HG02759 (cell line): Measurements from ENCODE around the gene C3orf20.
"Not testable (repeated sequence)": the region's sequence is repeated elsewhere in the genome, so short reads cannot be mapped to it uniquely, and the experiment has no call there.

ENCODE experiments used
- ATAC-seq: cut with Tn5 transposase; IDR thresholded peaks from one replicate; pipeline ENCODE4 v1.9.1; 2021; ENCODE audit warnings: mild to moderate bottlenecking, moderate library complexity; ENCODE audit not compliant: unreplicated experiment

The C3orf20 gene

DNA sequence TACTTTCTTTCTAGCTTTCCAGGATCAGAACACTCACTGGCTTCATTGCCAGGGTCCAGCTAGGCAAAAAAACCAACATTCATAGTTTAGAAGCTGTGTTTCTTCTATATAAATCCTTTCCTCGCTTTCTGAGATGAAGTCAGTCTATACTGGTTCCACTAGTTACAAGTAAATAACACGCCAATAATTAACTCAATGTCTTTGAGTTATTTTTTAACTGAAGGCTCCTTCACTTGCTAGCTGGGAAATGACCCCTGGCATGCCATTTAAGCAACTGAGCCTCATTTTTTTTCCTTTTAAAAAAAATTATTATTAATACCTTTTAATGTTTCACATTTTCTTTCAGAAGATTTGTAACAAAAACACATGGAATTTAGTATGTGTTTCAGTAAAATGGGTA lies 25.5 kb upstream of the C3orf20 start:
- ATAC-seq: no peak

DNA sequence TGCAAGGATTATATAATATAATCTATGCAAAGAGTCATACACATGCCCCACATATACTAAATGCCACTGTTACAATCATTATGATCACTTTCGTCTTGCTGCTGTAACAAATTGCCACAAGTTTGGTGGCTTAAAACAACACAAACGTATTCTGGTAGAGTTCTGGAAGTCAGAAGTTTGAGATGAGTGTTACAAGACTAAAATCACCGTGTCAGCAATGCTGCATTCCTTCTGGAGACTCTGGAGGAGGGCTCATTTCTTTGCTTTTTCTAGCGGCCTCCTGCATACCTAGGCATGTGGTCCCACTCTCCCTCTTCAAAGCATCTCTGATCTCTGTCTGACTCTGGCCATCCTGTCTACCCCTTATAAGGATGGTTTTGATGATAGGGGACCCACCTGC lies 24.7 kb upstream of the C3orf20 start:
- no peak for ATAC-seq

DNA sequence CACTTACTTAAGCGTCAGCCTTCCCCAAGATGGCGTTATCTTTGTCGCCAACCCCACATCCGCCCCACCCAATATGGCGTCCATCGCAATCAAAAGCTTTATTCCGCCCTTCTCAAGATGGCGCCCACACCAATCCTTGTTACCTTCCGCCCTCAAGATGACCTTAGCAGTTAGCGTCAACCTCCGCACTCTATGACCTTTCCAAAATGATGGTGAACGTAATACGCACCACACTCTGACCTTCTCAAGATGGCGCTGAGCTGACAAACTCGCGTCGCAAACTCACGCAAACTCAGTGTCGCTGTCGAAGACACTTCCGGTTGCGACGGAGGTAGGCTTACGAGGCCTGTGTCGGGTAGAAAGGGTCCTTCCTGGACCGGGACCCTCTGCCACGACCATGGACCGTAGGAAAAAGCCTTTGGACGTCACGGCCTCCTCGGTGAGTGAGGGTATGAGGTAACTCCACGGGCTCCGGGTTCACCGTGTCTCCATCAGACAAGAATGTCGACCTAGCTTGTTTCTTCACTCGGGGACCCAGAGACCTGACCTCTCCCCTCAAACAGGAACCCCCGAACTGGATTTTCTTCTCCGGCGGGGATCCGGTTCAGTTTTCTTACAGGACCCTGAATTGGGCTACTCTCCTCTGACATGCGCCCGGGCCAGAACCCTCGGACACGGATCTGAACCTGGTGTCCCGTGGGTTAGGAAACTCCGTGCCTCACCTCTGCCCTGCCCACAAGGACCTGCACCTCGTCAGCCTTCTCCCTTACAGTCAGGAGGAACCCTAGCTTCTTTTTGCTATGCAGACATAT lies 23.3 kb upstream of the C3orf20 start, which contains the start of gene CCDC174:
CCDC174 (plus strand) TSS at position 323 of the 812 bp plus-strand sequence; CDS start at position 398, 75 bp downstream.
- ATAC-seq: peak; percentile 98

DNA sequence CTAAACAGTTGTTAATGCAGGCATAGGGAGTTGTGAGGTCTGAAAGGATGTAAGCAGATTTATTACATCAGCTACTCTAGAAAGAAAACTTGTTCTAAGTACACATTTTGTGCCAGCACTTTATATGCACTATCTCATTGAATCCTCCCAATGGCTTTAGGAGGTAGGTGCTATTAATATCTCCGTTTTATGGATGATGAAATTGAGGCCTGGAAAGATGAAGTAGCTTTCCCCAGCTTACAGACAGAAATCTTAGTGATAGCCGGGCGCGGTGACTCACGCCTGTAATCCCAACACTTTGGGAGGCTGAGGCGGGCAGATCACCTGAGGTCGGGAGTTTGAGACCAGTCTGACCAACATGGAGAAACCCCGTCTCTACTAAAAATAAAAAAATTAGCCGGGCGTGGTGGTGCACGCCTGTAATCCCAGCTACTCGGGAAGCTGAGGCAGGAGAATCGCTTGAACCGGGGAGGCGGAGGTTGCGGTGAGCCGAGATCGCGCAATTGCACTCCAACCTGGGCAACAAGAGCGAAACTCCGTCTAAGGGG lies 22.5 kb upstream of the C3orf20 start:
- ATAC-seq: not testable (repeated sequence)

DNA sequence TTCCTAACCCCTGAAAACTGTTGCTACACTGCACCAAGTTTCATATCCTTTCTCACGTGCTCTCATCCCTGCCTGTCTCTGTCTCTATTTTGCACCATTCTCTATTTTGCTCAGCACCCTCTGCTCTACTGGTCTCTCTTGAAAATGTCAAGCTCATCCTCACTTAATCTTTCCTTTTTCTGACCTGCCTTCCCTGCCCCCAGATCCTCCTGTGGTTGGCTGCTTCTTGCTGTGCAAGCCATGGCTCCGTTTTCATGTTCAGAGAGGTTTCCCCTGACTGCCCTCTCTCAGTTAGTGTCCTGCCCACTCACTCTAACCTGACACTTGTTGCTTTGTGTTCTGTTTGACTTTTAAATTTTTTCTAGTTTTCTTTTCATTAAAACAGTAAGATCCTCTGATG lies 17.4 kb upstream of the C3orf20 start:
- ATAC-seq: no peak

DNA sequence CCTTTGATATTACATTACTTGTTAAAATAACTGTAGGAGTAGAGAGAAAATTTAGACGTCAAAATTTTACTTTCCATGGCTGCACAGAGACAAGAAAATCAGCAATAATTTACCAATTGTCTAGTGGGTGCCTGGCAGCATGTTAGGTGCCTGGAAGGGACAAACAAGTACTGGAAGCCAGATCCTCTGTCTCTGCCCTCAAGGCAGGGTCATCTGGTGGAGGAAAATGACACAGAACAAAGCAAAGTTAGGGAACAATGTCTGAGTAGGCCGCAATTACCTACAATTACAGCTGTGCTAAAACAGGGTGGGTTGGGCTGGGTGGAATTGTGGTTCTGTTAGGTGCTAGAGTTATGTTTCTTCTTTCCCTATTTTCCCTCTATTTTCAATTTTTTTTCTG lies 16.0 kb upstream of the C3orf20 start:
- ATAC-seq: no peak

DNA sequence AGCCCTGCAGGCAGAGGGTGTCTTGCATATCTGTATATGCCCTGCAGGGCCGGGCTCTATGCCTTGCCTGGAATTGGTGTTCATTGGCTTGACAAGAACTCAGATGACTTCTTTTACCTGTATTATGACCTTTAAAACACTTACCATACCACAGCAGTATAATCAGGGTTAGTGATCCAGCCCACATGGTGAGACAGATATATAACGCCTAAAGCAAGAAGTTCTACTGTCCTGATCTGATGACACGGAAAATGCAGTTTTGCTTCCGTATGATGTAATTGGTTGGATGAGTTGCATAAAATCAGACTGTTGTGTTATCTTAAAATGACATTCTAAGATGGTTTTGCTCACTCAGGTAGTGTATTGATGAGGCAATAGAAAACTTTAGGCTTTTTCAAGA lies 14.0 kb upstream of the C3orf20 start:
- ATAC-seq: no peak

DNA sequence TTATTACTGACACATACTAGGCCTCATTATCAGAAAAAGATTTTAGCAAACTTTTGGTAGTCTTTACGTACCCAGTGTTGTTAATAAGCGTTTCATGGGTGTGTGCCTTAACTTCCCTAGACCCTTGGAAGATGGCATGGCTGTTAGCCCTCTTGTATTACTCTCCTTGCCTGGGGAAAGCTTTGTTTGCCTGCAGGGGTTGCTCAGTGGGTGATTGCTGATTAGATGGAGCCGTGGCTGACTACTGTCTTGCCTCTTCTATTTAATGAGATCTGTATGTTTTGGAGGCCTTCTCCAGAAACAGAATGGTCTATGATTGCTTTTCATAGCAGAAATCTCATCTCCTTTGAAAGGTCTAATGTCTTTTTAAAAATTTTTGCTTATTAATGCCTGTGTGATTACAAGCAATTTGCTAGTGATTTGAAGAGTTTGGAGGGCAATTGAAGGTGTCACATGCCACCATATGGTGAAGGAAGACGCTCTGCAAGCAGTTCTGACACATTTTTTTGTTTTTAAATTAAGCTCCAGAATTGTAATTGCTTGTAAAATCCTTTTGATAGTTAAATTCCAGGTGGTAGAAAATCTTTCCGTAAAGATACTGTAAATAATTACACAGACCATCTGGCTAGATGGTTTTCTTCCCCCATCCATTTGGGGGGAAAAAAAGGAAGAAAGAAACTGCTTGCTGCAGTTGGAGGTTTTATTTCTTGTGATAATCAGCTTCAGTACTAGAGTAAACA lies 11.4 kb upstream of the C3orf20 start:
- ATAC-seq: no peak

DNA sequence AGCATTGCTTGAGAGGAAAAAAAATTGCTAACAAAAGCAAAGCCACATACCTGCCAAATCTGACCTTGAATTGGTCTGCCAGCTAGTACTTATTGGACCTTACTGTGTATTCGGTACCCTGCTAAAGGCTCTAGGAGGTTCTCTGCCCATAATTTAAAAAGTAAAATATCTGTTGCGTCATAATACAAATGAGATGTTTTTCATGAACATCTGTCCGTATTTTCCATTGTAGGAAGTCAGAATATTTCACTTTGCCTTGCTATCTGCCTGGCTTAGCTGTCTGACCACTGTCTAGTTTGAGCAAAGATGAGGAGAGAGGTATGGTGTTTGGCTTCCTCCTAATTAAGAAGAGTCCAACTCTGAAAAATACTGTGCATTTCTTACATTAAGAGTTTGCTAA lies 10.8 kb upstream of the C3orf20 start:
- ATAC-seq: no peak

DNA sequence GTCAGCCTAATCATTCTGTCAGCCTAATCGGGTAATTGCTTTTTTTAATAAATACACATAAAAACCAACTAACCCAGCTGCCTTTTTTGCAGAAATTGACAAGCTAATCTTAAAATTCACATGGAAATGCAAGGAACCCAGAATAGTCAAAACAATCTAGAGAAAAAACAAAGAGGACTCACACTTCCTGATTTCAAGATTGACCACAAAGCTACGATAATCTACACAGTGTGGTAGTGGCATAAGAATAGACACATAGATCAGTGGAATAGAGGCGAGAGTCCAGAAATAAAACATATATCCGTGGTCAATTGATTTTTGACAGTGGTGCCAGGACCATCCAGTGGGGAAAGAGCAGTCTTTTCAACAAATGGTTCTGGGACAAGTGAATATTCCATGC lies 2.4 kb upstream of the C3orf20 start:
- no peak for ATAC-seq

DNA sequence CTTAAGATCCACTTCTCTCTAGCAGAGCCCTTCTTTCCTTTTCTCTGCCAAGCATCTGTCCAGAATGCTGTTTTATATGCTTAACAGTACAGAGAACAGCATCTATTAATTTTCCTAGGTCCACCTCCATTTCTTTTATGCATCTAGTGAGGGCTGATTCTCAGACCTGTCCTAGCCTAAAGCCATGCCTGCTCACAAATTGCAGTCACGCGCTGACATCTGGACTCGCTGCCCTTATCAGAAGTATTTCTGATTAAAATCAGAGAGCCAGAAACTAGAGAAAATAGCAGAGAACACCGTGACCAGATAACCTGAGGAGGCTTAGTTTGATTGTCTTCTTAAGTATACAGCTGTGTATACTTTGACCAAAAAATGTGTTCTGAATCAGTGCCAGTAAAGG lies 1.9 kb downstream of the C3orf20 start:
- ATAC-seq: no peak

DNA sequence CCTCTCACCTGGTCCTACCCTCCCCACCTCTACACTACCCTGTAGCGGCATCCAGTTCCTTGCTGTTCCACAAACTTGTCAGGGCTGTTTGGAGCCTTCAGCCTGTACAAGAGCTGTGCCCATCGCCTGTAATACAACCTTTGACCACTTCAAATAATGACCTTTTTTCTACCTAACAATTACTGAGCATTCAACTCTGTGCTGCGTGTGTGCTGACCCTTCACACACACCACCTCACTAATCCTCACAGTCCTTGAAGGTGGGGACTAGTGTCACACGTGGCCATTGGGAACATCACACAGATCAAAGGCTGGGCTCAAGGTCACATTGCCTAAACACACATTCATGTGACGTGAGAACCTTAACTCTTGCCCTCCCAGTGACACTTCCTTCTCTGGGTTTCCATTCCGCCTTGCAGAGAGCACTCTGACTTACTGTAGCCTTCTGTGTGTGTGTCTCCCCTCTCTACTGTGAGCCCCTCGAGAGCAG lies 3.1 kb downstream of the C3orf20 start:
- ATAC-seq: no peak

DNA sequence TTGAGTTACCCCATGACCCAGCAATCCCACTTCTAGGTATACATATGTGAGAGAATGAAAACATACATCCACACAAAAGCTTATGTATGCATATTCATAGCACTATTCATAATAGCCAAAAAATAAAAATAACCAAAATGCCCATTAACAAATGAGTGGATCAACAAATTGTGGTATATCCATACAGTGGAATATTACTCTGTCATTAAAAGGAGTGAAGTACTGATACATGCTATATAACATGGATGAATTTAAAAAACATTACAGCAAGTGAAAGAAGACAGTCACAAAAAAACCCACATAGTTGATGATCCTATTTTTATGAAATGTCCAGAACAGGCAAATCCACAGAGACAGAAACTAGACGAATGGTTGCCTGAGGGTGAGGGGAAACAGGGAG lies 5.2 kb downstream of the C3orf20 start:
- no peak for ATAC-seq

DNA sequence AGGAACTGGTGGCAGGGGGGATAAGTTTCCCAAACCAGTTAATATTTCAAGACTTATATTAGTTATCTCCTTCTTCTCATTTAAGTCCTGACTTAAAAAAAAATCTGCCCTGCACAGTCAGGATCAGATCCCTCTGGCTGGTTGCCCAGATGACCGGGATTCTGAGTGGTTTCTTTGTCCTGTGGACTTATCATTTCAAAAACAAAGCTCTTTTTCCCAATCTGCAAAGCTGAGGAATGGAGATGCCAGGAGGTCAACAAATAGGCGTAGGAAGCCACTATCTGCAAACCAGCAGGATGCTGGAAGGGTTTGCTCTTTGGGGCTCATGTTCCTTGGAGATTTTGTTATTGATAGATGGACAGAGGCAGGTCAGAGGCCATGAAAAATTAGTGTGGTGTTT lies 5.8 kb downstream of the C3orf20 start:
- no peak for ATAC-seq

DNA sequence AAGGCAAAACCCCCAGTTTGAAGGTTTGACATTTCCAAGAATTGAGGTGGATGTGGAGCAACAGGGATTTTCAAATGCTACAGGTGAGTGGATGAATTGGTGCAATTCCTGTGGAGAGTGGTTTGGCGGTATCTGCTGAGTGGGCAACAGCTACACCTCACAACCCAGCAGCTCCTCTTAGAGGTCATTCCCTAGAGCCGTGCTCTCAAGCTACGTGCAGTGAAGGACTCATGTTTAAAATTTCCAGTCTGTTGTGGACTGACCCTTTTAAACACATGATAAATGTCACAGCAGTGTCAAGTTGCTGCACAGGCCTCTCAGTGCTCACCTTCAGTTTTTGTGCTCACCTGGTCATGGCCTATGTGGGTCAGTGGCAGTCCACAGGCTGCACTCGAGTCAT lies 9.5 kb downstream of the C3orf20 start:
- ATAC-seq: no peak

DNA sequence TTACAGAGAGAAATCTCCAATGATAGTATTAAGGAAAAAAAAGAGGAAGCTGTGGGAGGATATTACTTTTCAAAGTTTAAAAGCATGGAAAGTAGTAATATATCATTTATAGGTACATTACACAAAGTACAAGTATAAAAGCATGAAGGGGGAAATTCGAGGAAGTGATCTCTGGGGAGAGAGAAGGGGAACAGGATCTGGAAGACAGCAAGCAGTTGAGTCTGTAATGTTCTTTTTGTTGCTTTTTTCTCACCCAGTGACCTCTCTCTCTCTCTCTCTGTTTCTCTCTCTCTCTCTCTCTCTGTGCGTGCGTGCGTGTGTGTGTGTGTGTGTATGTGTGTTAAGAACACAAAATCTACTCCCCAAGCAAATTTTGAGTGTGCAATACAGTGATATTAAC lies 10.2 kb downstream of the C3orf20 start:
- ATAC-seq: no peak

DNA sequence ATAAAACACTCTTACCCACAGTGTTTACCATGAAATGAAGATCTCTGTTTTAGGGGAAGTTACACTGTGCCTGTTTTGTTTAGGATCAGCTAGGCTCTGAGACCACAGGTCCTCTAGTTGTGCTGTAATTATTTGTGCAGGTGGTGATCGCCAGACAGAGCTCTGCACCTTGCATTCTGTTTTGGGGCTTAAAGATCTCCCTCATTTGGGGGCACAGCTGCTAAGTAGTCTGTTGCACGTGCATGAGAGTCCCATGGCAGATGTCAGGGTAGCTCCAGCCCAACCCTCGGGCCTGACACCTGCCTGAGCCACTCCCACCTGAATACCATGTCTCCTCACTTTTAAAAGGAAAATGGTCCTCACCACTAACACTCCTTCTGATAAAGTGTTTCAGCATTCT lies 12.4 kb downstream of the C3orf20 start:
- ATAC-seq: peak; percentile 26

DNA sequence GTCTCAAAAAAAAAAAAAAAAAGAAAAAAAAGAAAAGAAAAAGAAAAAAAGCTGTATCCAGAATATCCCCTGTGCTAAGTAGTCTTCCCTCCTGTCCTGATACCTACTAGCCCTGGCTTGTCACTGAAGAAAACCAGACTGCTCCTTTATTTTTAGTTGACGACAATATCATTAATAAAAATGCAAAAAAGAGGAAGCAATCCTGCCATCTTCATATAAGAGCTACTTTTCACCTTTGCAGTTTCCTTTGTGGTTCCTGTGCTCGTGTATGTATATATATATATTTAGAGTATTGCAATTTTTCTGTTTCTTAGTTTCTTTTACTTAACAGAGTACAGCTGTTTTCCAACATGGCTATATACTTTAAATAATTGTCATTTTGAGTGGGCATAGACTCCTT lies 13.6 kb downstream of the C3orf20 start:
- ATAC-seq: no peak

DNA sequence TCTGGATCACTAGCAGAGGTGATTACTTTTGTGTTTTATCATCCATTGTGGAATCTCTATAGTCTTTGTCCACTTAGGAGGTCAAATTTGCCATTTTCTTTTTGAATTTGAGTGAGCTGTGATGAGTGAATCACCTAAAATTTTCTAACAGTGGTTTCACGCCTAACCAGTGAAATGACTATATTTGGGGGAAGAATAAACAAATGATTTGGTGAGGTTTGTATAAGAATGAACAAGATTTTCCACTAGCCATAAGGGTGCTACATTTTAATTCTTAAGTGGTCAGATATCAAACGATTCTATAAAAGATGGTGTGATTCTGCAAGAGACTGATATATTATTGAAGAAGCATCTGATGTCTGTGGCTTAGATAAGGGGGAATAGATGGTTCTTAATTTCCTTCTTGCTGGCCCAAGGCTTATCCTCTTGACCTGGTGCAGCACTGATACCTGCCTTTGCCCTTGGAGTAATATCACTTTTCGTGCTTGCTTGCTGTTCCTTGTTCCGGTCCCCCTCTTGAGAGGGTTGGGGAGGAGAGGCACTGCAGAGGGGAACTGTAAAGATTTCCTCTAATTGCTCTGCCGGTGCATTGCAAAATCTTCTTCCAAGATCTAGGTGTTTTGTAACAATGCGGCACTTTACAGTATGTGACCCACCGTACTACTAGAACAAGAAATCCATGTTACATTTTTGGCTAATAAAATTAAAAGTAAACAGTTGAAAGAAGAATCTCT lies 14.5 kb downstream of the C3orf20 start:
- ATAC-seq: peak; percentile 38

DNA sequence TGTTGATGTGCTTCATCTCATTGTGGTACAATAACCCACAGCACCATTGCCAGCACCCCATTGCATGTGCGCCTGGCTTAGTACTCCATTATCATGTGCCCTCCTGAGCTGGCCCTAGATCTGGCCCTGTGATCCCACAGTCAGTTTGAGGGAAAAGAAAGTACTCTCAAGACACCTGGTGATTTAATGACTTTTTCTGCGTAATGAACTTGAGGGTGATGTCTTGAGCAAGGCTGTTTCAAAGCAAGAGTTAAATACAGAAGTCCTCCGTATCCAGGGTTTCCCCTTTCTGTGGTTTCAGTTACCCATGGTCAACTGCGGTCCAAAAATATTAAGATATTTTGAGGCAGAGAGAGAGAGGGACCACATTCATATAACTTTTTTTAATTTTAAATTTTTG lies 16.3 kb downstream of the C3orf20 start:
- peak; percentile 48 for ATAC-seq

DNA sequence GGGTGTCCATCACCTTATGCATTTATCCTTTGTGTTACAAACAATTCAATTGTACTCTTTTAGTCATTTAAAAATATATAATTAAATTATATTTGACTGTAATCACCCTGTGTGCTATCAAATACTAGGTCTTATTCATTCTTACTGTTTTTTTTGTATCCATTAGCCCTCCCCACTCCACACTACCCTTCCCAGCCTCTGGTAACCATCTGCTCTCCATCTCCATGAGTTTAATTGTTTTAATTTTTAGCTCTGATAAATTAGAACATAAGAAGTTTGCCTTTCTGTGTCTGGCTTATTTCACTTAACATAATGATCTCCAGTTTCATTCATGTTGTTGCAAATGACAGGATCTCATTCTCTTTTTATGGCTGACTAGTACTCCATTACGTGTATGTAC lies 16.8 kb downstream of the C3orf20 start:
- no peak for ATAC-seq
